GM18868 (cell line): ENCODE results near the gene SGCD.
A peak's percentile ranks its signal among the peaks of the same experiment; 100 is the strongest.

Source experiments
- ATAC-seq: cut with Tn5 transposase; IDR thresholded peaks from one replicate; pipeline ENCODE4 v1.9.1; 2021; ENCODE audit warnings: mild to moderate bottlenecking, moderate library complexity; ENCODE audit not compliant: unreplicated experiment

The SGCD gene

GRCh38 chr5:156755421-156756087, 428.6 kb downstream of the SGCD start:
- no peak for ATAC-seq

- ATAC-seq, result no peak
These were observed 431.2 kb downstream of the SGCD start for GRCh38 chr5:156758011-156758791.

GRCh38 chr5:156759156-156759555, 432.2 kb downstream of the SGCD start:
- no peak for ATAC-seq

- no peak for ATAC-seq
These were observed 435.8 kb downstream of the SGCD start for GRCh38 chr5:156762771-156763170.

- ATAC-seq, result no peak
These were observed 437.4 kb downstream of the SGCD start for GRCh38 chr5:156764176-156764971.

GRCh38 chr5:156774273-156774672, 447.3 kb downstream of the SGCD start:
- no peak for ATAC-seq

- ATAC-seq, result no peak
These were observed 451.3 kb downstream of the SGCD start for GRCh38 chr5:156778139-156778706.

- ATAC-seq, result no peak
These were observed 451.8 kb downstream of the SGCD start for GRCh38 chr5:156778752-156779151.

- ATAC-seq, result no peak
These were observed 452.5 kb downstream of the SGCD start for GRCh38 chr5:156779436-156779835.

GRCh38 chr5:156783092-156783491, 456.1 kb downstream of the SGCD start:
- peak; percentile 87 for ATAC-seq

GRCh38 chr5:156794687-156795086, 467.7 kb downstream of the SGCD start:
- no peak for ATAC-seq

GRCh38 chr5:156798201-156798600, 471.2 kb downstream of the SGCD start:
- ATAC-seq, result no peak

- ATAC-seq, result no peak
These were observed 472.2 kb downstream of the SGCD start for GRCh38 chr5:156799171-156799570.

- no peak for ATAC-seq
These were observed 474.0 kb downstream of the SGCD start for GRCh38 chr5:156800929-156801328.

- no peak for ATAC-seq
These were observed 475.5 kb downstream of the SGCD start for GRCh38 chr5:156802501-156802900.

- ATAC-seq, result no peak
These were observed 476.4 kb downstream of the SGCD start for GRCh38 chr5:156803404-156803803.

GRCh38 chr5:156812959-156813358, 486.0 kb downstream of the SGCD start:
- no peak for ATAC-seq

GRCh38 chr5:156815988-156816599, 489.1 kb downstream of the SGCD start:
- ATAC-seq, result peak; percentile 82
